ENCODE results near the gene TMEM209.
"Not testable (repeated sequence)": the region's sequence is repeated elsewhere in the genome, so short reads cannot be mapped to it uniquely, and the experiment has no call there.

Gene TMEM209

DNA sequence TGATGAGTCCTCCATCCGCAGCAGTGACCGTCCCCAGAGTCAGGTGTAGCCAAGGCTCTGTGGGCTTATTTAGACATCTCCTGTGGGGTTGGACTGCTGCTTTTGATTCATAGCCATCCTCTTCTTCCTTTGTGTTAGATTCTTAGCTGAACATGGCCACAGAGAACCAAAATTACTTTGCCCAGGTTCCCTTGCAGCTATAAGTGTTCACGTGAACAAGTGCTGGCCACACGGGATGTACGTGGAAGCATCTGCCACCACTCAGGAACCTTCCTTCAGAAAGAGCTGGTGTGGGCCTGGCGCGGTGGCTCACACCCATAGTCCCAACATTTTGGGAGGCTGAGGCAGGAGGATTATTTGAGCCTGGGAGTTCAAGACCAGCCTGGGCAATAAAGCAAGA lies 49.1 kb downstream of the TMEM209 start:
- no peak overlapping the region for H3K4me3 Mint-ChIP-seq
- H3K4me1 Mint-ChIP-seq = no peaks in the 10 kb centered on the region
- no peaks in the 10 kb centered on the region for H3K27me3 Mint-ChIP-seq
- no peaks in the 10 kb centered on the region for H3K9me3 Mint-ChIP-seq
- H3K36me3 Mint-ChIP-seq = peaks cover 32% of the 10 kb centered on the region
- no peak overlapping the region for H3K27ac Mint-ChIP-seq

DNA sequence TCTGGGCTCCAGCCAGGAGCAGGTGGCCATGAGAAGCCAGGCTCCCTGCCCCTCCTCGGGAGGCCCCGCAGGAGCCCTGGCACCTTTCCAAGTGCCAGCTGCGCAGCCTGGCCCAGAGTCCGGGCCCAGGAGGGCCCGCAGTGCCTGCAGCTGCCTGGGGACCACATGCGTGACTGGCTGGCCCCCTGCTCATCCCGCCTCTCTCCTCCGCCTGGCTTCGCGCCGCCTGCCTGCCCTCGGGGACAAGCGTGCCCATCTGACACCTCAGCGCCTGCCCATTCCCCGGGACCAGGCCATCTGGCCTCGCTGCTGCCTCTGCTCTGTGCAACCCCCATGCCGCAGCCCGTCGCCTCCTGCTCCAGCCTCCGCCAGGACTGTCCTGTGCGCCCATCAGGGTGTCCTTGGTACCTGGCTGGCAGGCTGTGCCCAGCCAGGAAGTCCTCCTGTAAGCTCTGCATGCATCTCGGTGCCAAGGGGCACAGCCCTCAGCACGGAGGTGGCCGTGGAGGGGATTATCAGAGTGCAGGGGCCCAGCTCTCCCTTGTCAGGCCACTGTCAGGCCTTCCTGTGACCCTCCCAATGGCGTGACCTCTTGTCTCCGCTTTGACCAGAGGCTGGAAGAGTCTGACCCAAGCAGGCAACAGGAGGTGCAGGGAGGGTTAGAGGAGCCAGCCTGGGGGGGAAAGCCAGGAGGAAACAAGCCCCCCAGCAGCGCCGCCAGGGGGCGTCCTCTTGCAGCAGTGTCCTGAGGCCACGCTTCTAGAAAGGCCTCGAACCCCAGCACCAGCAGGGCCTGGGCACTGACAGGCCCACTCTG lies 50.5 kb downstream of the TMEM209 start:
- no peaks in the 10 kb centered on the region for H3K4me1 Mint-ChIP-seq

GRCh38 chr7:130154131-130154500 lies 51.1 kb downstream of the TMEM209 start:
- H3K4me3 Mint-ChIP-seq = no peak overlapping the region
- H3K9me3 Mint-ChIP-seq = no peaks in the 10 kb centered on the region
- no peaks in the 10 kb centered on the region for H3K27me3 Mint-ChIP-seq
- H3K4me1 Mint-ChIP-seq = no peaks in the 10 kb centered on the region
- H3K27ac Mint-ChIP-seq = no peak overlapping the region
- peaks cover 15% of the 10 kb centered on the region for H3K36me3 Mint-ChIP-seq

More for the DNA sequence above, 50.5 kb downstream of the TMEM209 start:
- Mint-ChIP-seq H3K4me3 (no peak overlapping the region), H3K27me3 (no peaks in the 10 kb centered on the region), H3K27ac (no peak overlapping the region), H3K36me3 (peaks cover 20% of the 10 kb centered on the region), H3K9me3 (no peaks in the 10 kb centered on the region)

GRCh38 chr7:130153211-130153908 lies 51.8 kb downstream of the TMEM209 start:
- H3K36me3 Mint-ChIP-seq = peaks cover 10% of the 10 kb centered on the region
- no peaks in the 10 kb centered on the region for H3K9me3 Mint-ChIP-seq
- H3K27ac Mint-ChIP-seq = no peak overlapping the region
- no peak overlapping the region for H3K4me3 Mint-ChIP-seq
- H3K4me1 Mint-ChIP-seq = no peaks in the 10 kb centered on the region
- no peaks in the 10 kb centered on the region for H3K27me3 Mint-ChIP-seq

- H3K27me3 Mint-ChIP-seq = no peaks in the 10 kb centered on the region
- H3K36me3 Mint-ChIP-seq = peaks cover 3% of the 10 kb centered on the region
- H3K9me3 Mint-ChIP-seq = no peaks in the 10 kb centered on the region
- no peaks in the 10 kb centered on the region for H3K4me1 Mint-ChIP-seq
- H3K4me3 Mint-ChIP-seq = no peak overlapping the region
- no peak overlapping the region for H3K27ac Mint-ChIP-seq
Observed at GRCh38 chr7:130152493-130153210, 52.6 kb downstream of the TMEM209 start.

GRCh38 chr7:130151591-130152492 lies 53.4 kb downstream of the TMEM209 start:
- Mint-ChIP-seq H3K4me3 (no peak overlapping the region), H3K27ac (no peak overlapping the region), H3K9me3 (no peaks in the 10 kb centered on the region), H3K27me3 (no peaks in the 10 kb centered on the region), H3K36me3 (peaks cover under 1% of the 10 kb centered on the region), H3K4me1 (no peaks in the 10 kb centered on the region)

GRCh38 chr7:130150587-130150986 lies 54.6 kb downstream of the TMEM209 start:
- Mint-ChIP-seq H3K9me3 (no peaks in the 10 kb centered on the region), H3K36me3 (peaks cover 1% of the 10 kb centered on the region), H3K27ac (no peak overlapping the region), H3K4me1 (peaks cover 4% of the 10 kb centered on the region), H3K4me3 (no peak overlapping the region), H3K27me3 (no peaks in the 10 kb centered on the region)

- H3K27me3 Mint-ChIP-seq = no peaks in the 10 kb centered on the region
- no peak overlapping the region for H3K4me3 Mint-ChIP-seq
- peaks cover 1% of the 10 kb centered on the region for H3K36me3 Mint-ChIP-seq
- H3K4me1 Mint-ChIP-seq = peaks cover 4% of the 10 kb centered on the region
- H3K27ac Mint-ChIP-seq = no peak overlapping the region
- no peaks in the 10 kb centered on the region for H3K9me3 Mint-ChIP-seq
Observed at GRCh38 chr7:130149281-130150139, 55.7 kb downstream of the TMEM209 start.

DNA sequence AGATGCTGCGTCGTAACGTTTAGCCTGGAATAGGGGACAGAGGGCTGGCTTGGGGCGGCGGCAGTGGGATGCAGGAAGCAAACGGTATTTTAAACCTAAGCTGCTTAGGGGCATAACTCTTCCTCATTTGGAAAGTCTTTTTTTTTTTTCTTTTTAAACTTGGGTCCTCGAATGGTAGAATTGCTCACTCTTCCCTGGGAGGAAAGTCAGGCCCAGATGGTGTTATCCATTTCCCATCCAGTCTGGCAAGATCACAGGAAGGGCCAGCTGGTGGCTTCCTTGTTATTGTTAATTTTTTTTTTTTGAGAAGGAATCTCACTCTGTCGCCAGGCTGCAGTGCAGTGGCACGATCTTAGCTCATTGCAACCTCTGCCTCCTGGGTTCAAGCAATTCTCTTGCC lies 56.6 kb downstream of the TMEM209 start:
- H3K36me3 Mint-ChIP-seq = peaks cover 1% of the 10 kb centered on the region
- H3K9me3 Mint-ChIP-seq = no peaks in the 10 kb centered on the region
- H3K4me3 Mint-ChIP-seq = no peak overlapping the region
- peaks cover 4% of the 10 kb centered on the region for H3K4me1 Mint-ChIP-seq
- no peaks in the 10 kb centered on the region for H3K27me3 Mint-ChIP-seq
- H3K27ac Mint-ChIP-seq = no peak overlapping the region

DNA sequence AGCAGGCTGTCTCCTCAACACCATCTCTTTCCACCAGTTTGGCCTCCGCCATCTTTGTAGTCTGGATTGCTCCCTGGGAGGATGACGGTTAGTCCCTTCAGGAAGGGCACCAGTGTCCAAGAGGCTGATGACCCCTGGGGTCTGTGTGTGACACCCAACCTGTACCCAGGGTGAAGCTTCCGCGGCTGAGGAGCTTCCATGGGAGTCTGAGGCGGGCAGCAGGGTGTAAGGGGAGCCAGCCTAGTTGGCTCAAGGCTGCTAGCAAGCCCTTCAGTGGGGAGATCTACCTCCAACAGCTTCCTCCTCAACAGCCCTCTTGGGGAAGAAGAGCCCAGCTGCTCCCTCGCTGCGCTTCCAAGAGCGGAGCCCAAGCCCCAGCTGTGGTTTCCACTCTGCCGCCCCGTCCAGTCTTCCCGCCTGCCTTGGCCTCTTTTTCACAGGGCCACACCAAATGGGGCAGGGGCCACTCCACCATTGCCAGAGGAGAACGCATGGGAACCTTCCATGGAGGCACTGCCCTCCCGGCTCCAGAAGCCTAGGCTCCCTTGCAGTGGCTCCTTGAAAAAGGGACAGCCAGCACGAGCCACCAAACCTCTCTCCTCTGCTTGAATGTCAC lies 57.4 kb downstream of the TMEM209 start:
- Mint-ChIP-seq H3K4me1 (peaks cover 4% of the 10 kb centered on the region), H3K9me3 (no peaks in the 10 kb centered on the region), H3K27ac (no peak overlapping the region), H3K4me3 (no peak overlapping the region), H3K36me3 (peaks cover 1% of the 10 kb centered on the region), H3K27me3 (no peaks in the 10 kb centered on the region)

- no peak overlapping the region for H3K27ac Mint-ChIP-seq
- H3K4me1 Mint-ChIP-seq = peaks cover 8% of the 10 kb centered on the region
- H3K36me3 Mint-ChIP-seq = peaks cover 1% of the 10 kb centered on the region
- H3K27me3 Mint-ChIP-seq = no peaks in the 10 kb centered on the region
- no peaks in the 10 kb centered on the region for H3K9me3 Mint-ChIP-seq
- H3K4me3 Mint-ChIP-seq = no peak overlapping the region
Observed at GRCh38 chr7:130146693-130147405, 58.4 kb downstream of the TMEM209 start.

GRCh38 chr7:130146142-130146541 lies 59.1 kb downstream of the TMEM209 start:
- H3K4me3 Mint-ChIP-seq, H3K9me3 Mint-ChIP-seq, H3K36me3 Mint-ChIP-seq, H3K27me3 Mint-ChIP-seq, H3K27ac Mint-ChIP-seq: not testable (repeated sequence)
- peaks cover 12% of the 10 kb centered on the region for H3K4me1 Mint-ChIP-seq

GRCh38 chr7:130145424-130146100 lies 59.6 kb downstream of the TMEM209 start:
- Mint-ChIP-seq H3K9me3 (no peaks in the 10 kb centered on the region), H3K4me3 (no peak overlapping the region), H3K4me1 (peaks cover 16% of the 10 kb centered on the region), H3K27me3 (no peaks in the 10 kb centered on the region), H3K27ac (no peak overlapping the region), H3K36me3 (peaks cover 1% of the 10 kb centered on the region)

Measured in activated naive CD4-positive, alpha-beta T cell treated with anti-CD3 and anti-CD28 coated beads, Interleukin-2, amount 50 U/mL, for 24 hours (primary cell).